Parathyroid adenoma (tissue), 2 donors: ENCODE results near the gene ITIH1.

Experiments
- H2AFZ ChIP-seq: fragments of 300-600 bp; sonication (generic); one replicate; pipeline ENCODE4 v1.7.0; 2017; ENCODE audit warnings: antibody characterized with exemption, mild to moderate bottlenecking
- H3K27ac ChIP-seq: fragments of 300-600 bp; sonication (generic); one replicate; pipeline ENCODE4 v1.7.0; 2017
- H3K27me3 ChIP-seq: fragments of 300-600 bp; sonication (generic); one replicate; pipeline ENCODE4 v1.7.0; 2017; ENCODE audit warnings: low read length; ENCODE audit not compliant: control insufficient read depth, insufficient read depth
- H3K36me3 ChIP-seq: fragments of 300-600 bp; sonication (generic); one replicate; pipeline ENCODE4 v1.7.0; 2017; ENCODE audit warnings: low read length; ENCODE audit not compliant: control insufficient read depth, insufficient read depth
- H3K4me1 ChIP-seq: fragments of 300-600 bp; sonication (generic); one replicate; pipeline ENCODE4 v1.7.0; 2017; ENCODE audit warnings: control low read depth
- H3K4me2 ChIP-seq: fragments of 300-600 bp; sonication (generic); one replicate; pipeline ENCODE4 v1.7.0; 2017; ENCODE audit warnings: low read length
- H3K4me3 ChIP-seq: fragments of 300-600 bp; sonication (generic); one replicate; pipeline ENCODE4 v1.7.0; 2017; ENCODE audit warnings: low read depth, low read length
- H3K79me2 ChIP-seq: fragments of 300-600 bp; sonication (generic); one replicate; pipeline ENCODE4 v1.7.0; 2017; ENCODE audit warnings: control low read depth
- H3K9ac ChIP-seq: fragments of 300-600 bp; sonication (generic); one replicate; pipeline ENCODE4 v1.7.0; 2017; ENCODE audit warnings: mild to moderate bottlenecking
- H3K9me3 ChIP-seq: fragments of 300-600 bp; sonication (generic); one replicate; pipeline ENCODE4 v1.7.0; 2017; ENCODE audit warnings: low read length; ENCODE audit not compliant: control insufficient read depth
- CTCF ChIP-seq: fragments of 300-600 bp; sonication (generic); IDR thresholded peaks from one replicate; pipeline ENCODE4 v1.7.0; 2017; ENCODE audit warnings: antibody characterized with exemption, mild to moderate bottlenecking
- donor health status: primary hyperparathyroidism.

The ITIH1 gene

GRCh38 chr3:52839268-52839575 lies 61.8 kb downstream of the ITIH1 start:
- Histone ChIP-seq H3K4me2 (no peak overlapping the region), H3K9me3 (no peaks in the 10 kb centered on the region), H3K79me2 (no peaks in the 10 kb centered on the region), H3K27ac (no peak overlapping the region), H3K9ac (no peak overlapping the region), H3K36me3 (no peaks in the 10 kb centered on the region), H3K4me1 (no peaks in the 10 kb centered on the region), H3K4me3 (no peak overlapping the region), H2AFZ (no peak overlapping the region), H3K27me3 (no peaks in the 10 kb centered on the region)
- no peak for TF ChIP-seq CTCF

GRCh38 chr3:52839892-52840545 lies 62.6 kb downstream of the ITIH1 start:
- Histone ChIP-seq H3K27ac (no peak overlapping the region), H3K4me3 (no peak overlapping the region), H3K4me1 (no peaks in the 10 kb centered on the region), H3K9me3 (no peaks in the 10 kb centered on the region), H3K79me2 (no peaks in the 10 kb centered on the region), H3K36me3 (no peaks in the 10 kb centered on the region), H3K9ac (no peak overlapping the region), H3K4me2 (no peak overlapping the region), H2AFZ (no peak overlapping the region), H3K27me3 (no peaks in the 10 kb centered on the region)
- no peak for TF ChIP-seq CTCF

- no peaks in the 10 kb centered on the region for H3K36me3 ChIP-seq
- no peak overlapping the region for H2AFZ ChIP-seq
- H3K9ac ChIP-seq = no peak overlapping the region
- H3K79me2 ChIP-seq = no peaks in the 10 kb centered on the region
- no peaks in the 10 kb centered on the region for H3K27me3 ChIP-seq
- no peak overlapping the region for H3K4me2 ChIP-seq
- no peaks in the 10 kb centered on the region for H3K4me1 ChIP-seq
- no peak for TF ChIP-seq CTCF
- no peaks in the 10 kb centered on the region for H3K9me3 ChIP-seq
- no peak overlapping the region for H3K4me3 ChIP-seq
- H3K27ac ChIP-seq = no peak overlapping the region
Measured at GRCh38 chr3:52841211-52841980, 64.0 kb downstream of the ITIH1 start.
